PFSK-1 (cell line): ENCODE data around the gene TGIF2.

Experiments
- FOXP2 ChIP-seq: optimal IDR thresholded peaks from 2 replicates; pipeline ENCODE3; 2011; ENCODE audit warnings: borderline replicate concordance, control low read depth, inconsistent platforms; ENCODE audit not compliant: insufficient read depth; ENCODE audit errors: extremely low read length, extremely low read depth
- POLR2AphosphoS5 ChIP-seq: IDR thresholded peaks from 2 replicates; pipeline ENCODE4 v1.6.1; 2012; ENCODE audit warnings: low read depth, mild to moderate bottlenecking, control low read depth, low read length, moderate library complexity
- REST ChIP-seq, 2 experiments: IDR thresholded peaks; 2 replicates each; pipeline versions ENCODE4 v1.6.1 to v1.8.0; 2011 to 2012; ENCODE audit warnings: low read depth in 2 of 2, low read length in 2 of 2, control low read depth in 1 of 2, inconsistent platforms in 1 of 2, mild to moderate bottlenecking in 1 of 2, moderate library complexity in 1 of 2; ENCODE audit not compliant: insufficient read depth in 1 of 2
- SIN3A ChIP-seq: IDR thresholded peaks from 2 replicates; pipeline ENCODE4 v1.6.1; 2012; ENCODE audit warnings: mild to moderate bottlenecking, low read length, moderate library complexity, borderline replicate concordance; ENCODE audit not compliant: insufficient read depth
- TAF1 ChIP-seq: IDR thresholded peaks from 2 replicates; pipeline ENCODE4 v1.6.1; 2012; ENCODE audit warnings: low read length, control low read depth, borderline replicate concordance; ENCODE audit not compliant: insufficient read depth

The TGIF2 gene

GRCh38 chr20:36569847-36570429 is 3.5 kb upstream of the TGIF2 start:
- no peak for TF ChIP-seq FOXP2
- no peak for TF ChIP-seq TAF1
- TF ChIP-seq SIN3A = no peak
- no peak for TF ChIP-seq POLR2AphosphoS5
- TF ChIP-seq REST (IDR thresholded peaks at IDR 0.05; ENCODE audit: insufficient read depth in 1 of 2, low read depth in 2 of 2, low read length in 2 of 2) = no peak

- TF ChIP-seq SIN3A (no peak), POLR2AphosphoS5 (no peak), FOXP2 (no peak), REST (IDR thresholded peaks at IDR 0.05; ENCODE audit: insufficient read depth in 1 of 2, low read depth in 2 of 2, low read length in 2 of 2) (no peak), TAF1 (no peak)
Observed at GRCh38 chr20:36571564-36572504, 1.6 kb upstream of the TGIF2 start.

- no peak for TF ChIP-seq REST (IDR thresholded peaks at IDR 0.05; ENCODE audit: insufficient read depth in 1 of 2, low read depth in 2 of 2, low read length in 2 of 2)
- TF ChIP-seq TAF1 = no peak
- no peak for TF ChIP-seq POLR2AphosphoS5
- no peak for TF ChIP-seq SIN3A
- no peak for TF ChIP-seq FOXP2
Observed at GRCh38 chr20:36572701-36573102, 695 bp upstream of the TGIF2 start.

DNA sequence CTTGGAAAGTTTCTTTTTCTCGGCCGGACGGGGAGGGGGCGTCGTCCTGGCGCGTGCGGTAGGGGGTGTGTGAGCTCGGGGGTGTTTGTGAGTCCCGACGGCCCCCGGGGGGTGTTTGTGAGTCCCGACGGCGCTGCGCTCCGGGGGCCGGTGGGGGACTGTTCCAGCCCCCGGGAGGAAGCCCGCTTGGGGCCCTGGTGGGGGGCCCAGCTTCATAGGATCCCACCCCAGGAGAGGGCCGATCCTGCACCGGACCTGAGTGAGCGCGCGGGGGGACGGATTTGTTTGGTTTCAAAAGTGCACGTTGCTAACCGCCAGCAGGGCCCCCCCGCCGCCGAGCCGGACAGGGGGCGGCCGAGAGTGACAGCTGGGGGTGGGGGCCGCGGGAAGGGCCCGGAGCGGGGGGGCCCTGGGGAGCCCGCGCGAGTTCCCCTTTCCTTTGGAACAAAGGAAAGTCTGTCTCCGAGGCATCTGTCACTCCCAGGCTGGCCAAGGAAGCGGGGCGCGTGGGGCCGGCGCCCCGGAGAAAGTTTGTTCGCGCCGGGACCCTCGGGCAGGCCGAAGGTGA is 485 bp downstream of the TGIF2 start:
- TF ChIP-seq POLR2AphosphoS5 = no peak

DNA sequence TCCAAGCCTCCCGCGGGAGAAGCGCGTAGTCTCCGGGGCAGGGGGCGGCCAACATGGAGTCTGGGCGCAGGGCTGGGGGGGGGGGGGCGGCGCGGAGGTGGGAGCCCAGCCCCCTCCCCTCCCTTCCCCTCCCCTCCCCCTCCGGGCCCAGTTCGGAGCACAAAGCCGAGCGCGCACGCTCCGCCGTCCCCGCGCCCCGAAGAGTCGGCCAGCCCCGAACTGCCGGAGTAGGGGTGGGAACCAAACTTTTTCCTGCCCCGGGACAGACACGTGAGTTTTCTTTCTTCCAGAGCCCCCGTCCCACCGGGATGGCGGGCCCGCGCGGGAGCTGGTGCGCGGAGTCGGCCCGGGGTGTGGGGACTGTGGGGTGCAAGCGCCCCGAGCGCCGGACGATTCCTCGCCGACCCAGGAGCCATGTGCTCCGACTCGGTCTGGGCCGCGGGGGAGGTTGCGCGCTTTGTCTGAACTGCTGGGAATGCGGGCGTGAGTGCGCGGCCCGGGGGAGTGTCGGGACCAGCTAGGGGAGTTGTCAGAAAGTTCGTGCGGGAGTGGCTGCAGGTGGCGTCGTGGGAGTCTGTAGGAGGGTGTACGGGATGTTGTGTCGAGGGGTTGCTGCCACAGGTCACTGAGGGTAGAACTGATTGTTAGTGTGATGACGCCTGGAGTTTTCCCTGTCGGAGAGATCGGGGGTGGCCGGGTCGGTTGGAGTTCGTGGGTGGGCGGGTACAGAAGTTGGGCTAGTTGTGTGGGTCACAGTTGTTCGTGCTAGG is 1.2 kb downstream of the TGIF2 start:
- TF ChIP-seq REST (IDR thresholded peaks at IDR 0.05; ENCODE audit: insufficient read depth in 1 of 2, low read depth in 2 of 2, low read length in 2 of 2) (no peak), SIN3A (peak; percentile 71; the same call in 1 of the 2 replicates), POLR2AphosphoS5 (no peak), FOXP2 (peak; percentile 40), TAF1 (peak; percentile 8; the same call in 1 of the 2 replicates)
